GM19240 (cell line): ENCODE data around the gene ACTL10.
A peak's percentile ranks its signal among the peaks of the same experiment; 100 is the strongest.

Experiments used
- DNase-seq: peaks from one replicate; pipeline ENCODE4 v3.0.0; 2011; ENCODE audit warnings: low spot score; ENCODE audit not compliant: insufficient read length

The ACTL10 gene

GRCh38 chr20:33663161-33664084, 3.3 kb upstream of the ACTL10 start:
- peak; percentile 80 for DNase-seq

GRCh38 chr20:33664085-33664761, 2.5 kb upstream of the ACTL10 start:
- no peak for DNase-seq

GRCh38 chr20:33664762-33665144, 2.0 kb upstream of the ACTL10 start:
- DNase-seq = no peak

GRCh38 chr20:33667245-33667675, 517 bp downstream of the ACTL10 start:
- DNase-seq = no peak

- DNase-seq = peak; percentile 83
Observed at GRCh38 chr20:33667676-33668465, 1.1 kb downstream of the ACTL10 start.

DNA sequence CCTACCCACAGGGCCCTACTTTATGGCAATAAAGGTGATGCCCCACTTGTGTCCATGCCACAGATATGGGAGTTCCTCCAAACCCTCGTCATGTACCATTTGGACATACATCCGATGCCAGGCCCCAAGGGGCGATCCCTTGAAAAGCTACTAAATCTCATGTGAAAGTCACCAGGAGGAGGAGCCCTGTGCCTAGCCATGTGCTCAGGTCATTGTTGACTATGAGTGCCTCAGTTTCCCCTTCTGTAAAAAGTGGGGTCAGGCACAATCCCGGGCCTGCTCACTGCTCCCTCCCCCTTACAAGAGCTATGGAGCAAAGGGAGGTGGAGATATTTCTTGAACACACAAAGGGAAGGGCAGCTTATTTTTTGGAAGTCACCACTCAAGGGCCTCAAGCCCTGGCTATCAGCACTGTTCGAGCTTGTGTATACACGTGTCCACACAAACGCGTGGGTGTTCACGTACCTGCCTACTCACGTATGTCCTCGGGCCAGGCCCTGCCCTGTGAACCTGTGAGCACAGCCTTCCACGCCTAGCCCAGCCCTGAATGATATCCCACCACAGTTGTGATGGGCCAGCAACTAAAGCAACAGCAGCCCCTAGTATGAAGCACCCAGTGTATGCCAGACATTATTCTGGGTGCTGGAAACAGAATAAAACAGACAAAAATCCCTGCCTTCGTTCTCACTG, 1.9 kb downstream of the ACTL10 start:
- DNase-seq = no peak

GRCh38 chr20:33669224-33669623, 2.5 kb downstream of the ACTL10 start:
- DNase-seq = no peak

GRCh38 chr20:33669873-33670640, 3.3 kb downstream of the ACTL10 start:
- DNase-seq = no peak

DNA sequence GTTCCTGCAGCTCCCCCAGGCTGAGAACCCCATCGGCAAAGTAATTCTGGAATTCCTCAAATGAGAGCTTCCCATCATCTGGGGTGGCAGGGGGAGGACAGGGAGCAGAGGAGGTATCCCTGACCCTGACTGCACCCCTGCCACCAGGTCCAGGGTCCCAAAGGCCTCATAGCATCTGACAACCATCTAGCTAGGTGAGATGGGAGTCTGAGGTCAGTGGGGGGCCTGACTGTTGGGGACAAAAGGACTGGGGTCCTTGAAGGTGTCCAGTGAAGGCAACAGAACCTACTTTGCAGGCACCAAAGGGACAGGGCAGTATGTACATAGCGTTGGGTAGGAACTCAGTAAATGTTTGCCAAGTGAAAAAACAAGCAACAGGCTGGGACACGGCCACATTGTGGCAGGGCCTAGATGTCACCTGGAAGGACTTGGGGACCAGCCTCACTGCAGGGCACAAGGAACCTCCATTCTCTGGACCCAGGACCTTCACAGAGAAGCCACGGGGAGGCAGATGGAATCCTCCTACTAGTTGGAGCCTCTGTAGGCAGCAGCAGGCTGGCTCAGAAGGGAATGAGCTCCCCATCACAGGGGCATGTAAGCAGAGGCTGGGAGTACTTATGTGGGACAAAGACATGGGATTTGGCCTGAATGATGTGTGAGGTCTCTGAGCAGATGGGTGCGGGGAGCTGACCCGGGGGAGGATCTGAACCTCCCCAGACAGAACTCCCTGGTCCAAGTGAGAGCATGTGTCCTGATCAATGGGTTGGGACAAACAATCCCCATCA, 4.2 kb downstream of the ACTL10 start:
- DNase-seq = no peak

DNA sequence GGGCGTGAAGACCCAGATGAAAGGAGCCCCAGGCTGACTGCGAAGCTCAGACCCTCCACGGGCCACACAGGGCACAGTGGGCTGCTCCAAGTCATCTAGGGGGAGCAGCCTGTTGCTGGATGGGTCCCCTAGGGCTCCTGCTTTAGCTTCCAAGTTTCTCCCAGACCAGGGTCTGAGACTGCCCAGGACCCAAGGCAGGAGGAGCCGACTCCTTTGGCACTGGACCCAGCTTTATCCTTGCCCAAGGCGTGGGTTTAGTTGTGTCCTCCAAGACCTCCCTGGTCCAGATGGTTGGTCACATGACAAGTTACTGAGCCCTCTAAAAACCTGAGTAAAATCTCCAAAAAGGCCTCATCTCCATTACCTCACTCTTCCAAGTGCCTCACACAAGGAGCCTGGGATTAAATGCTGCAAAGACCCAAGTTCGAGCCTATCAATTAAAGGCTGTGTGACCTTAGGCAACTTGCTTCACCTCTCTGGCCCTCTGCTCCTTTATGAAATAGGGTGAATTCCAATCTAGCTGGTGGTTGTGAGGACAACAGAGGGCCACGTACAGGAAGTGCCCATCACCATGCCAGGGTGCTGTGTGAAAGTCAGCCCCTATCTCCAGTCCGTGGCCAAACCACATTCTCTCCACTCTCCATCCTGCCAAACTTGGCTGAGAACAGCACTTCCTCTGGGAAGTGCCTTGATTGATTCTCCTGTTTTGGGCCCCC, 5.0 kb downstream of the ACTL10 start:
- no peak for DNase-seq

GRCh38 chr20:33672426-33673113, 5.8 kb downstream of the ACTL10 start:
- DNase-seq = no peak

GRCh38 chr20:33673114-33673409, 6.3 kb downstream of the ACTL10 start:
- no peak for DNase-seq

DNA sequence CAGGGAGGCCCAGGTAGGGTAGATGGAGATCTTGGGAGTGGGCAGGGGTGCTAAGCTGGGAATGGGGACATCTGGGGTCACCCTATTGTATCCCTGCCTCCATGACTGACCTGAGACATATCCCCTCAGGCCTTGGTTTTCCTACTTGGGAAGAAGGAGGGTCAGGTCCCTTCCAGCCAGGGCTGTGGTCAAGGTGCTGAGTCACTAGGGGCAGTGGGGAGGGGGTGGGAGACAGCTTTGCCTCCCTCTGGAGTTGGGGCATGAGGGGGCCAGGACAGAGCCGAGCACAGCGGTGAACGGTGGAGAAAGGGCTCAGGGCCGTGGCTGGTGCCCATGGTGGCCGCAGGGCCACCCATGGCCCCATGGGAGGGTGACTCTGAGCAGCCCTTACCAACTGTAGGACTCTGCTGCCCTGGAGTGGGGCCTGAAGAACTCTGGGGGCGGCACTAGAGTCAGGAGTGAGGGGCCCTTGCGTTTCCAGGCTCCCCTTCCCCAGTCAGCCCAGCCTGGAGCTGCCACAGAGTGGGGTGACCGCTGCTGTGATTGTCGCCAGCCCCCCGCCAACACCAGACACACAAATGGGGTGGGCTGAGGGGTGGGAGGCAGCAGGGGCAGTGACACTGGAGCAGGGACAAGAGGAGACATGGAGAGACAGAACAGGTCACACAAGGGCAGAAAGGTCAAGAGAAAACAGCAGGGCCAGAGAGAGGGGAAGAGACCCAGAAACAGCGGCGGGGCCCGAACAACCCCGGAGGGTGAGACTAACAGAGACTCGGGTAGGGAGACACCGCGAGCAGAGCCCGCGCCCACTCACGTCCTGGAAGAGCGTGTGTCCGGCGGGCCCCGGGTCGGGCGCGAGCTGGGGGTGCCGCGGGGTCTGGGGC, 6.9 kb downstream of the ACTL10 start:
- no peak for DNase-seq

- DNase-seq = no peak
Observed at GRCh38 chr20:33674294-33675135, 7.8 kb downstream of the ACTL10 start, which contains the start of gene NECAB3. TSS of gene NECAB3 (minus strand) at chr20:33674428. CDS start at chr20:33674352, 76 bp downstream.

GRCh38 chr20:33675136-33675959, 8.6 kb downstream of the ACTL10 start:
- no peak for DNase-seq

- no peak for DNase-seq
Observed at GRCh38 chr20:33676121-33676520, 9.4 kb downstream of the ACTL10 start.
